GM12891 (cell line): Measurements from ENCODE around the gene COL4A1.

Experiments
- POLR2A ChIP-seq: IDR thresholded peaks from 2 replicates; pipeline ENCODE4 v1.6.1; 2011; ENCODE audit warnings: low read depth, low read length, control low read depth
- POLR2AphosphoS5 ChIP-seq: IDR thresholded peaks from 2 replicates; pipeline ENCODE4 v1.6.1; 2011; ENCODE audit warnings: low read depth, low read length, control low read depth

DNA sequence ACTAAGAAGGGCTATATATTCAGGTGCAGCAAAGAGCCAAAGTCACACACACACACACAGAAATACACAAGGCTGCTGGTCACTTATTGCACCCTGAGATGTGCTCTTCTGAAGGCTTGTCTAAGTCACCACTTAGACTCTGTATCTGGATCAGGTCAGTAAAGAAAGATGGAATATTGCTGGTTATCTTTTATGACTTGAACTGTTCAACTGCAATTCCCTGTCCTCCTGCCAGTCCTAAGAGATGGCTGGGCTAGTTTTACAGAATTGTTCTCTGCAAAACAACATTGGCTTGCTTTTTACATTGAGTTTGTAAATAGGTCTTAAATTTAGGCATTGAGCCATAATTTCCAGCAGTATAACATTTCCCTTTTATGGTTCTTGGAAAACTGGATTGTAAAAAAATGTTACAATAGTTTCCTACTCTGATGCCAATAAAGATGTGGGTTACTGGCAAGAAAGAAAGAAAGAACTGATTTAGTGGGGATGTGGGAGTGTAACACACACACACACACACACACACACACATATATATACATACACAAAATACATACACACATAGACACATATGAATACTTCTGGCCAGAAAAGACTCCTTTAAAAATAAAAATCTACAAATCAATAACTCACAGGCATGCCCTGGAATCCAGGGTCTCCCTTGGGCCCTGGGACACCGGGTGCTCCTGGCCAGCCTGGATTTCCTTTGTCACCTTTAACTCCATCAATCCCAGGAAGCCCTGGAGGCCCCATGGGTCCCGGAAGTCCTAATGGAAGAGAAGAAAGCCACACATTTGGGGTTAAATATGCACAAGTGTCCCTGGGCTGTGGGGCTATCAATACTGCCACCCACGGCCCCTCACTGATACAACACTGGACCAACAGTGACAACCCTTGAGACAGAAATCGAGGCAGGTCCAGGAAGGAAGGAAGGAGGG is 137.7 kb downstream of the COL4A1 start:
- TF ChIP-seq POLR2A = no peak
- no peak for TF ChIP-seq POLR2AphosphoS5
